AG09309 (cell line): ENCODE measurements around the gene TTC27.

Experiments
- DNase-seq: peaks from one replicate; pipeline ENCODE4 v3.0.0-alpha.2; 2010; ENCODE audit warnings: low read depth
- H3K4me3 ChIP-seq: 2 replicates; pipeline ENCODE4 v1.5.1; 2011; ENCODE audit warnings: mild to moderate bottlenecking, low read depth, low read length, moderate library complexity; ENCODE audit not compliant: control insufficient read depth
- TF ChIP-seq, protein P1 (sequence below): IDR thresholded peaks from 2 replicates; pipeline ENCODE4 v1.5.1; 2011; ENCODE audit warnings: mild to moderate bottlenecking, low read depth, low read length, inconsistent platforms; ENCODE audit not compliant: insufficient read depth, control insufficient read depth; ENCODE audit errors: missing control alignments

TTC27 gene

GRCh38 chr2:32627814-32628579, at the start of gene TTC27:
Gene TTC27, plus strand, starts transcription at chr2:32628050. Its CDS starts 243 bp downstream, at chr2:32628293.
- TF ChIP-seq, protein P1, sequence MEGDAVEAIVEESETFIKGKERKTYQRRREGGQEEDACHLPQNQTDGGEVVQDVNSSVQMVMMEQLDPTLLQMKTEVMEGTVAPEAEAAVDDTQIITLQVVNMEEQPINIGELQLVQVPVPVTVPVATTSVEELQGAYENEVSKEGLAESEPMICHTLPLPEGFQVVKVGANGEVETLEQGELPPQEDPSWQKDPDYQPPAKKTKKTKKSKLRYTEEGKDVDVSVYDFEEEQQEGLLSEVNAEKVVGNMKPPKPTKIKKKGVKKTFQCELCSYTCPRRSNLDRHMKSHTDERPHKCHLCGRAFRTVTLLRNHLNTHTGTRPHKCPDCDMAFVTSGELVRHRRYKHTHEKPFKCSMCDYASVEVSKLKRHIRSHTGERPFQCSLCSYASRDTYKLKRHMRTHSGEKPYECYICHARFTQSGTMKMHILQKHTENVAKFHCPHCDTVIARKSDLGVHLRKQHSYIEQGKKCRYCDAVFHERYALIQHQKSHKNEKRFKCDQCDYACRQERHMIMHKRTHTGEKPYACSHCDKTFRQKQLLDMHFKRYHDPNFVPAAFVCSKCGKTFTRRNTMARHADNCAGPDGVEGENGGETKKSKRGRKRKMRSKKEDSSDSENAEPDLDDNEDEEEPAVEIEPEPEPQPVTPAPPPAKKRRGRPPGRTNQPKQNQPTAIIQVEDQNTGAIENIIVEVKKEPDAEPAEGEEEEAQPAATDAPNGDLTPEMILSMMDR = no peak
- peak within 1 kb of the TSS; percentile 83 for H3K4me3 ChIP-seq
- DNase-seq = peak; percentile 79

DNA sequence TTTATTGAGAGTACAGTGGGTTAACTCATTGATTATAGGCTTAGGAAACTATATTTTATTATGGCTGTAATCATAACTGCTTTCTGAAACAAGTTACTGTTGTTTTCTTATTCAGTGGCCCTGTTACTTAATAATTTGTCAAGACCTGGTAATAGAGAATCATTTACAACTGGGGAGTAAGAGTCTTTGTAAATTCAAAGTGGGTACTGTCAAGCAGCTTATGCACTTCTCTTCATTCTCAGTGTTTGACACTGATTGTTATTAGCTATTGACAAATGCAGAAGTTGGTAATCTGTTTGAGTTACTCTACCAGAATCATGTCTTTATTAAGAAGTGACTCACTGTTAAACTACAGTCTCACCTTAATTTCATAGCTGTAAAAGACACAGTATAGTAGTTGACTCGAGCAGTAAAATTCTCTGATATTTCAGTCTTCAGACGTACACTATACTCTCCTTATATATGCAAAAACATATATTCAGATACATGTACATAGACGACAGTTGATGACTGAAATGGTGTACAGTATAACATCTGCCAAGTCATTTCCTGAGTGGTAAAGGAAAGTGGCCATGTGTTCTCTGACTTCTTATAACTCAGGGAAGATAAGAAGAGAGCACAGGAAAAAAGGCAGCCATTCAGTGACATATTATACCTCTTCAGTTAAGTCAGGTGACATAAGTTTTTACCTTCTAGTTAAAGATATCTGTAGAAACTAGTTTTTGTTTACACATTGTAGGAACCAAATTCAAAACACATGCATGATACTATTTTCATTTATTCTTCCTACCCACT, 36.0 kb upstream of the TTC27 start:
- DNase-seq = no peak
- no peak overlapping the region for H3K4me3 ChIP-seq
- TF ChIP-seq, protein P1 = no peak

- H3K4me3 ChIP-seq = no peak overlapping the region
- TF ChIP-seq, protein P1 = no peak
- DNase-seq = no peak
Measured at GRCh38 chr2:32594573-32594972, 33.3 kb upstream of the TTC27 start.

DNA sequence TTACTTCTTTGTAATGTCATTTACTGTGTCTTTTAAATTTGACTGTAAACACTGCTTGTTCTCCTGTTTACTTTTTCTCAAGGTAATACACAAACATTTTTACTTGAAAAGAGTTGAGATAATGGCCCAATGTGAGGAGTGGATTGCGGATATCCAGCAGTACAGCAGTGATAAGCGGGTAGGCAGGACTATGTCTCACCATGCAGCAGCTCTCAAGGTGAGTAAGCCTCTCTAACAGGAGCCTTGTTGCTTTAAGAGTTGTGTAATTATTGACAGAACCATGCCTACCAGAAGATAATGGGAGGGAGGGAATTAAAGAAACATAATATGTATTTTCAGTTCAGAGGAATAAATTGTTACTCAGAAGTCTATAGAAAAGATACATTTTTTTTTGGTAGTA, 16.5 kb upstream of the TTC27 start:
- DNase-seq = no peak
- TF ChIP-seq, protein P1 = no peak
- H3K4me3 ChIP-seq = no peak overlapping the region

- no peak for DNase-seq
- no peak overlapping the region for H3K4me3 ChIP-seq
Measured at GRCh38 chr2:32611771-32612170, 16.1 kb upstream of the TTC27 start.

DNA sequence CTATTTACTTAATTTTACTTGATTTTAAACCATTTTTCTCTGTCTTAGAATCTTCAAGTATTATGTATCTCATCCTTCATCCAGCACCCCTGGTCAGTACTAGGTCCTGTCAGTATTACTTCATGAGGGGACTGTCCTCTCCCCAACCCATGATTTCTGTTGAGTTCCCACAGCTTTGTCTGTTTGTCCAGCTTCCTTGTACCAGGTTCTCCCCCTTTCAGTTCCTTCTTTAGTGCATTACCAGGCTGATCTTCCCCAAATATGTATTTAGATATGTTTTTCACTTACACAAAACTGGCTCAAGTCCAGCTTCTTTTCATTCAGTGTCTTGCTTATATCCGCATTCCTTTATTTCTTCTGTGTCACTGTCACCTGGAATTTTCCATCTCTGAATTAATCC, 13.8 kb upstream of the TTC27 start:
- TF ChIP-seq, protein P1 = no peak
- no peak overlapping the region for H3K4me3 ChIP-seq
- no peak for DNase-seq

More at GRCh38 chr2:32611771-32612170, 16.1 kb upstream of the TTC27 start:
- TF ChIP-seq, protein P1 = no peak
